IPS DF 6.9 (cell line): Measurements from ENCODE around the gene GFY.
A peak's percentile ranks its signal among the peaks of the same experiment; 100 is the strongest.
"Not testable (repeated sequence)": the region's sequence is repeated elsewhere in the genome, so short reads cannot be mapped to it uniquely, and the experiment has no call there.

Experiments used
- DNase-seq: peaks from one replicate; pipeline ENCODE4 v3.0.0-alpha.2; 2013; ENCODE audit warnings: low read depth, low spot score
- H3K27ac ChIP-seq: one replicate; pipeline ENCODE4 v1.5.1; 2013; ENCODE audit warnings: low read length, control low read depth
- H3K27me3 ChIP-seq: 2 replicates; pipeline ENCODE4 v1.6.1; 2013; ENCODE audit warnings: mild to moderate bottlenecking, low read length; ENCODE audit not compliant: control insufficient read depth, insufficient read depth
- H3K36me3 ChIP-seq: 2 replicates; pipeline ENCODE4 v1.6.1; 2013; ENCODE audit warnings: low read length; ENCODE audit not compliant: control insufficient read depth, insufficient read depth
- H3K4me1 ChIP-seq: 2 replicates; pipeline ENCODE4 v1.6.1; 2013; ENCODE audit warnings: low read length; ENCODE audit not compliant: control insufficient read depth, insufficient read depth
- H3K4me3 ChIP-seq: 2 replicates; pipeline ENCODE4 v1.5.1; 2013; ENCODE audit warnings: mild to moderate bottlenecking, low read length
- H3K9me3 ChIP-seq: 2 replicates; pipeline ENCODE4 v1.6.1; 2013; ENCODE audit warnings: low read length, inconsistent platforms; ENCODE audit not compliant: control insufficient read depth, insufficient read depth
- WGBS: extraction: QIAGEN DNeasy Blood & Tissue Kit; methylation state at CpG from one replicate; pipeline ENCODE4 v1.1.7; 2013; ENCODE audit warnings: mixed read lengths, missing lambda C conversion rate; ENCODE audit not compliant: insufficient read length, insufficient coverage; 5-methylcytosine and 5-hydroxymethylcytosine counted together

GFY gene

DNA sequence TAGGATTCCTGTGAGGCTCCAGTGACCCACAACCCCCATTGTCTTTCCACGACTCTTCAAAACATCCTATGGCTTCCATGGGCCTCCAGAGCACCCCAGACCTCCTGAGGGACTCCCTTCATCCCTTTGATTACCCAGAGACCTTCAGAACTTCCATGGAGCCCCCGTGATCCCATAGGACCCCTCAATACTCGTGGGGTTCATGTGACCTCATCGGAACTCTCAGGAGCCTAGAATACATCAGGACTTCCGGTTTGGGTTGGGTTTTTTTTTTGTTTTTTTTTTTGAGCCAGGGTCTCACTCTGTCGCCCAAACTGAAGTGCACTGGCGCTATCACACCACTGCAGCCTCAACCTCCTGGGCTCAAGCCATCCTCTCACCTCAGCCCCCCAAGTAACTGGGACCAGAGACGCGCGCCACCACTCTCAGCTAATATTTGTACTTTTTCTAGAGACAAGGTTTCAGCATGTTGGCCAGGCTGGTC is 28.6 kb downstream of the GFY start:
- H3K36me3 ChIP-seq, result peaks cover 4% of the 10 kb centered on the region; the same call in 1 of the 2 replicates
- no peaks in the 10 kb centered on the region for H3K9me3 ChIP-seq
- H3K27me3 ChIP-seq, result no peaks in the 10 kb centered on the region
- no CpG with 5 or more reads among the region's 10 CpGs for WGBS
- peak overlapping the region; percentile 54; the same call in 1 of the 2 replicates for H3K4me3 ChIP-seq
- no peak overlapping the region for H3K27ac ChIP-seq
- no peak for DNase-seq
- H3K4me1 ChIP-seq, result no peaks in the 10 kb centered on the region

DNA sequence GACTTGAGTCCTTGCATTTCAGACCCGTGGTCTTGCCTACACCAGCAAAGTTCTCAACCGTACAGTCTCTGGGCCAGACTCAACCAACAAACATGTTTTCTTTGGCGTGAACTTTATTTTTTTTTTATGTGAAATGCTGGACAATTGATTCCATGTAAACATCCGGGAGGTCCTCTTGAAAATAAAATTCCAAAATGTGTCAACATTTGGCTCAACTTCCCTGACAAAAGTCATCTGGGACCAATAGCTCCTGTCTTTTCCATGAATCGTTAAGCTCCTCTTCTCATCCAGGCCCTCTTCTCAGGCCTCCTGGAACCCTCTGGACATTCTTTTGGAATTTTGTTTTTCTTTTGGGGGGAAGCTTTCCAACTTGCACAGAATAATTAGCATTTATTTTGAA is 30.6 kb downstream of the GFY start:
- no peak for DNase-seq
- no peak overlapping the region for H3K27ac ChIP-seq
- H3K4me3 ChIP-seq, result no peak overlapping the region
- H3K9me3 ChIP-seq, result no peaks in the 10 kb centered on the region
- no peaks in the 10 kb centered on the region for H3K36me3 ChIP-seq
- no CpG with 5 or more reads among the region's 5 CpGs for WGBS
- no peaks in the 10 kb centered on the region for H3K4me1 ChIP-seq
- H3K27me3 ChIP-seq, result no peaks in the 10 kb centered on the region

DNA sequence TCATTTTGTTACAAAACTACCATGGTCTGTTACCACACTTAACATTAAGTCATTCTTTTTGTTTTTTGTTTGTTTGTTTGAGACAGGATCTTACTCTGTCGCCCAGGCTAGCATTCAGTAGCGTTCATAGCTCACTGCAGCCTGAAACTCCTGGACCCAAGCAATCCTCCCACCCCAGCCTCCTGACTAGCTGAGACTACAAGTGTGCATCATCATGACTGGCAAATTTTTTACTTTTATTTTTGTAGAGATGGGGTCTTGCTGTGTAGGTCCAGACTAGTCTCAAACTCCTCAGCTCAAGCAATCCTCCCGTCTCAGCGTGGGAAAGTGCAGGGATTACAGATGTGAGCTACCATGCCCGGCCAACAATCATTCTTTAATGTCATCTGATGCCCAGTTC is 31.1 kb downstream of the GFY start:
- Histone ChIP-seq H3K36me3 (no peaks in the 10 kb centered on the region), H3K27ac (no peak overlapping the region), H3K9me3 (no peaks in the 10 kb centered on the region), H3K4me3 (no peak overlapping the region), H3K27me3 (no peaks in the 10 kb centered on the region), H3K4me1 (no peaks in the 10 kb centered on the region)
- WGBS, result no CpG with 5 or more reads among the region's 5 CpGs
- no peak for DNase-seq

DNA sequence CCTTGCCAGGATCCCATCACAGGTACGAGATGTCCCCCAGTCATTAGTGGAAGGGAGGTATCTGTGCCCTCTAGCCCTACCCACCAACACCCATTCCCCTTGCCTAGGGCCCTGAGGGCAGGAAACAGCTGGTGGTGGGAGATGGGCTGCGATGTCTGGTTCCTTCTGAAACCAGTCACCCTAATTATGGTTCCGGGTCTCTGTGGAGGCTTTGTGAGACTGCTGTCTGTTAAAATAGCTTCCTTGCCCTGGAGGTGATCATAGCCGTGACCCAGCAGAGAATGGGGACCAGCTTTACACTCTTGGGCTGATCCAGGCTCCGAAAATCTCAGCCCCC is 33.3 kb downstream of the GFY start:
- no peak for DNase-seq
- no peak overlapping the region for H3K27ac ChIP-seq
- H3K27me3 ChIP-seq, result no peaks in the 10 kb centered on the region
- no CpG with 5 or more reads among the region's 5 CpGs for WGBS
- H3K4me1 ChIP-seq, result no peaks in the 10 kb centered on the region
- no peak overlapping the region for H3K4me3 ChIP-seq
- no peaks in the 10 kb centered on the region for H3K36me3 ChIP-seq
- no peaks in the 10 kb centered on the region for H3K9me3 ChIP-seq

DNA sequence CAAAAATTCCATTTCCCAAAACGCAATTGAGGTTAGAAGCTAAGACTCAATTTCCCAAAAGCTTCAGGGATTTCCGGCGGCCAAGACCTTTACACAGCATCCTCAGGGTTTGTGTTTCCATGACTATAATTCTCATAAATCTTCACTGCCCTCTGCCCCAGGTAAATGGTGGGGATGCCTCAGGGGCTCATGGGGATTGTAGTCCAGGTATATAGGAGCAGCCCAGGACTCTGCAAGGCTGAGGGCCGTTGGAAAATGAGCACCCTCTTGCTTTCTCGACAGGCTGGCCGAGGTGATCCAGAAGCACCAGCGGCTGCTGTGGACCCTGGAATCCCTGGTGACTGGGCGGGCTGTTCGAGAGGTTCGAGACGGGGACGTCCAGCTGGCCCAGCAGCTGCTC is 34.2 kb downstream of the GFY start:
- no CpG with 5 or more reads among the region's 12 CpGs for WGBS
- Histone ChIP-seq H3K4me3 (no peak overlapping the region), H3K27me3 (no peaks in the 10 kb centered on the region), H3K9me3 (no peaks in the 10 kb centered on the region), H3K36me3 (peaks cover 3% of the 10 kb centered on the region; the same call in 1 of the 2 replicates), H3K27ac (no peak overlapping the region), H3K4me1 (no peaks in the 10 kb centered on the region)
- no peak for DNase-seq

DNA sequence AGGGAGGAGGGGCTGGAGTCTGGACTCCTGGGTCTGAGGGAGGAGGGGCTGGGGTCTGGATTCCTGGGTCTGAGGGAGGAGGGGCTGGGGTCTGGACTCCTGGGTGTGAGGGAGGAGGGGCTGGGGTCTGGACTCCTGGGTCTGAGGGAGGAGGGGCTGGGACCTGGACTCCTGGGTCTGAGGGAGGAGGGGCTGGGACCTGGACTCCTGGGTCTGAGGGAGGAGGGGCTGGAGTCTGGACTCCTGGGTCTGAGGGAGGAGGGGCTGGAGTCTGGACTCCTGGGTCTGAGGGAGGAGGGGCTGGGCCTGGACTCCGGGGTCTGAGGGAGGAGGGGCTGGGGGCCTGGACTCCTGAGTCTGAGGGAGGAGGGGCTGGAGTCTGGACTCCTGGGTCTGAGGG is 35.9 kb downstream of the GFY start:
- H3K36me3 ChIP-seq, H3K4me1 ChIP-seq, H3K9me3 ChIP-seq, DNase-seq, H3K4me3 ChIP-seq, H3K27ac ChIP-seq, H3K27me3 ChIP-seq: not testable (repeated sequence)
- WGBS, result no CpG with 5 or more reads among the region's 1 CpG

DNA sequence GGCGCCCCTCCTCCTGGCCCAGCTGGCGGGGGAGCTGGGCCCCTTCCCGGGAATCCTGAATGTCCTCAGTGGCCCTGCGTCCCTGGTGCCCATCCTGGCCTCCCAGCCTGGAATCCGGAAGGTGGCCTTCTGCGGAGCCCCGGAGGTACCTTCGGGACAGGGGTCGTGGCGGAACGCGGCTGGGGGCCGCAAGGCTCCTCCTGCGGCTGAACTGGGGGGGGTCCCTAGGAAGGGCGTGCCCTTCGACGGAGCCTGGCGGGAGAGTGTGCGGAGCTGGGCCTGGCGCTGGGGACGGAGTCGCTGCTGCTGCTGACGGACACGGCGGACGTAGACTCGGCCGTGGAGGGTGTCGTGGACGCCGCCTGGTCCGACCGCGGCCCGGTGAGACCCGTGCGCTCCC is 36.5 kb downstream of the GFY start:
- Histone ChIP-seq H3K27me3 (no peaks in the 10 kb centered on the region), H3K4me3 (no peak overlapping the region), H3K9me3 (no peaks in the 10 kb centered on the region), H3K36me3 (peaks cover 10% of the 10 kb centered on the region), H3K4me1 (no peaks in the 10 kb centered on the region), H3K27ac (no peak overlapping the region)
- no CpG with 5 or more reads among the region's 37 CpGs for WGBS
- no peak for DNase-seq

DNA sequence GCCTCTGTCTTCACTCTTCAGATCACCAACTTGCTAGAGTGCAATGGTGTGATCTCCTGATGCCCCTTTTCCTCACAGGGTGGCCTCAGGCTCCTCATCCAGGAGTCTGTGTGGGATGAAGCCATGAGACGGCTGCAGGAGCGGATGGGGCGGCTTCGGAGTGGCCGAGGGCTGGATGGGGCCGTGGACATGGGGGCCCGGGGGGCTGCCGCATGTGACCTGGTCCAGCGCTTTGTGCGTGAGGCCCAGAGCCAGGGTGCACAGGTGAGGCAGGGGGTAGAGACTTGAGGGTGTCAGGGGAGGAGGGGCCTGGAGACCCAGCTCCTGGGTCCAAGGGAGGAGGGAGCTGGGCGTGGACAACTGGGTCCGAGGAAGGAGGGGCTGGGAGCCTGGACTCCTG is 37.3 kb downstream of the GFY start:
- no peak overlapping the region for H3K4me3 ChIP-seq
- H3K27me3 ChIP-seq, result no peaks in the 10 kb centered on the region
- WGBS, result no CpG with 5 or more reads among the region's 12 CpGs
- no peaks in the 10 kb centered on the region for H3K9me3 ChIP-seq
- no peak overlapping the region for H3K27ac ChIP-seq
- DNase-seq, result no peak
- peaks cover 10% of the 10 kb centered on the region for H3K36me3 ChIP-seq
- no peaks in the 10 kb centered on the region for H3K4me1 ChIP-seq

DNA sequence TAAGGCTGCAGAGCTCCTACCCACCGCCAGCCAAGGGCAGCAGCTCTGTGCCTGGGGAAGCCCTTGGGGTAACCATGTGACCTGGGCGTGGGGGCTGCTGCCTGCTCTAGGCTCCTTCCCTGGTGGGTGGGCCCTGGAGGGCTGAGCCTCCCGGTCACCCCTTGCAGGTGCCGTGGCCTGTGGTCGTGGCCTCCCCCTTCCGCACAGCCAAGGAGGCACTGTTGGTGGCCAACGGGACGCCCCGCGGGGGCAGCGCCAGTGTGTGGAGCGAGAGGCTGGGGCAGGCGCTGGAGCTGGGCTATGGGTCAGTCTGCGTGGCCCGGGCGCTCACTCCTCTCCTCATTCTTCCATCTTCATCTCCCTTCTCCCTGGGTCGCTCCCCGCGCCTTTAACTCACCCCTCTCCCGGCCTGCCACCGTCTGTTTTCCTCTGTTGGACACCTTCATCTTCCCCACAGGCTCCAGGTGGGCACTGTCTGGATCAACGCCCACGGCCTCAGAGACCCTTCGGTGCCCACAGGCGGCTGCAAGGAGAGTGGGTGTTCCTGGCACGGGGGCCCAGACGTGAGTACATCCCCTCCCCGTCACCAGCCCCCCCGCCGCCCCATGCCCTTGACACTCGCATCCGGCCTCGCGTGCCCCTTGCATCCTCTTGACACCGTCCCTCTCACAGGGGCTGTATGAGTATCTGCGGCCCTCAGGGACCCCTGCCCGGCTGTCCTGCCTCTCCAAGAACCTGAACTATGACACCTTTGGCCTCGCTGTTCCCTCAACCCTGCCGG is 39.0 kb downstream of the GFY start:
- WGBS, result no CpG with 5 or more reads among the region's 39 CpGs
- no peaks in the 10 kb centered on the region for H3K9me3 ChIP-seq
- DNase-seq, result no peak
- no peak overlapping the region for H3K27ac ChIP-seq
- peaks cover 10% of the 10 kb centered on the region for H3K36me3 ChIP-seq
- no peaks in the 10 kb centered on the region for H3K27me3 ChIP-seq
- no peaks in the 10 kb centered on the region for H3K4me1 ChIP-seq
- H3K4me3 ChIP-seq, result no peak overlapping the region

DNA sequence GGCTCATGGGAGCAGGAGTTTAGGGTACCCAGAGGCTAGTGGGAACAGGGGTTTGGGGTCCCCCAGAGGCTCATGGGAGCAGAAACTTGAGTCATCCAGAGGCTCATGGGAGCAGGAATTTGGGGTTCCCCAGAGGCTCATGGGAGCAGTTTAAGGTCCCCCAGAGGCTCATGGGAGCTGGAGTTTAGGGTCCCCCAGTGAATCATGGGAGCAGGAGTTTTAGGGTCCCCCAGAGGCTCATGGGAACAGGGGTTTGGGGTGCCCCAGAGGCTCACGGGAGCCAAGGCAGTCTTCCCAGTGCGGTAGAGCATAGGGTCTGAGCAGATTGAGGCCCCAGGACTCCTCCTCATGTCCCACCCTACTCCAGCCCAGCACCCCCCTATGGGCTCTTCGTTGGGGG is 40.2 kb downstream of the GFY start:
- Histone ChIP-seq H3K4me1 (no peaks in the 10 kb centered on the region), H3K27me3 (no peaks in the 10 kb centered on the region), H3K27ac (no peak overlapping the region), H3K4me3 (no peak overlapping the region; the same call in 1 of the 2 replicates), H3K36me3 (peaks cover 12% of the 10 kb centered on the region), H3K9me3 (no peaks in the 10 kb centered on the region)
- WGBS, result no CpG with 5 or more reads among the region's 3 CpGs
- no peak for DNase-seq

DNA sequence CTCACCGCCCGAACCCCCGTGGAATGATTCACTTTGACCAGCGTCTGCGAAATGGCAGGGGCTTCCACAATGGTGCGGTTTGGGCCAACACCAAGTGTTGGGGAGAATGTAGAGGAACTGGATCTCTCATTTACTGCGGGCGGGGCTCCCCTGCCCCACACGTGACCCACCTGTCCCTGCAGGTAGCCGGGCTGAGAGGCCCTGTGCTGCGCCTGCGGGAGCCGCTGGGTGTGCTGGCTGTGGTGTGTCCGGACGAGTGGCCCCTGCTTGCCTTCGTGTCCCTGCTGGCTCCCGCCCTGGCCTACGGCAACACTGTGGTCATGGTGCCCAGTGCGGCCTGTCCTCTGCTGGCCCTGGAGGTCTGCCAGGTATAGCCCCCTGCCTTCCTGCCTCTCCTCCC is 43.0 kb downstream of the GFY start:
- WGBS, result no CpG with 5 or more reads among the region's 19 CpGs
- DNase-seq, result no peak
- no peaks in the 10 kb centered on the region for H3K9me3 ChIP-seq
- no peak overlapping the region for H3K27ac ChIP-seq
- H3K27me3 ChIP-seq, result no peaks in the 10 kb centered on the region
- H3K36me3 ChIP-seq, result peaks cover 12% of the 10 kb centered on the region
- H3K4me3 ChIP-seq, result no peak overlapping the region
- no peaks in the 10 kb centered on the region for H3K4me1 ChIP-seq
